Hematopoietic multipotent progenitor cell treated with erythropoietin and hydrocortisone succinate and interleukin-3 and kit ligand, for 8 days (in vitro differentiated cells): ENCODE results near the gene CCSAP.
"Not testable (repeated sequence)": the region's sequence is repeated elsewhere in the genome, so short reads cannot be mapped to it uniquely, and the experiment has no call there.

ENCODE experiments used
- DNase-seq: peaks from one replicate; pipeline ENCODE4 v3.0.0-alpha.2; 2015

CCSAP gene

GRCh38 chr1:229325401-229325800 is 17.4 kb downstream of the CCSAP start:
- DNase-seq = no peak

DNA sequence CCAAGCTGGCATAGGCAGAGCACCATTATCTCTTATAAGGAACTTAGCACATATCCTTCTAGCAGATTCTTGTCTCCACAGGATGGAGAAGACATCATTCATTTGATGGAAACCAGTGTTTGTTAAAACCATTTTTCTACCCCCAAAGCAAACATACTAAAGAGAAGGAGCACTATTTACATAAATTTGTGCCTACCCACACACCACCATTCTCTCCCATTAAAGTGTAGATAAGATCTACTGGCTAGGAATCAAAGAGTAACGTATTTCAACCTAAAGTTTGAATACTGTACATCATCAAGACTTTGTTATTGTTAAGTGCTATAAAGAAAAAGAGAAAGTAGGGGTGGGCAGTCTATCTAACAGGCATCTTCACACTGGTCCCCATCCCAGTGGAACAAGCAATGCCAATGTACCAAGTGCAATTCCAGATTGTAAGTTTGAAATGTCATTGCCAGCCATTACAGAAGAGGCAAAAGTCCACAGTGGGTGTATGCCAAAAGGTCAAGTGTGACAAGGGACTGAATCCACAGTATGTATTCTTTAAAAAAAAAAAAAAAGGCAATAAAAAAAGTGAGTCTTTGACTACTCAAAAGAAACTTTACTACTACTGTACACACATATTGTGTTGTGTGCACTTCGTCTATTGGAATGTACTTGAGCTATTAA is 18.8 kb downstream of the CCSAP start:
- no peak for DNase-seq

GRCh38 chr1:229323201-229323600 is 19.6 kb downstream of the CCSAP start:
- no peak for DNase-seq

DNA sequence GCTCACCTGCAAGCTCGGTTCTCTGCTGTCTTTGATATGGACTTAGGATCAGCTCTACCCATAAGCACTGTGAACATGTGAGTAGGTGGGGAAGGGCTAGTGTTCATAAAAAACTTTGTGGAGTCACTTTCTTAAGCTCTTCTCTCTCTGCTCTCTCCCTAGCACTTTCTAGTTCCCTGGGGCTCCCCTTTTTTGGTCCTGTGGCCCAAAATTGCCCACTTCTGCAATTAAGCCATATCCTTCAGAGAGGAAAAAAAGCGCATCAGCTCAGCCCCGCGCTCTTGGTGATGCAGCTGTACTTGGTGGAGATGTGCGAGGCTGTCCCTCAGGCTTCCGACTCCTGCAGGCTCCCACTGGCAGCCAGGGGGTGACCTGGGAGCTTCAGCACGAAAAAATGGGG is 23.4 kb downstream of the CCSAP start:
- no peak for DNase-seq

GRCh38 chr1:229318056-229318455 is 24.8 kb downstream of the CCSAP start:
- no peak for DNase-seq

- no peak for DNase-seq
Observed at GRCh38 chr1:229316166-229316565, 26.7 kb downstream of the CCSAP start.

DNA sequence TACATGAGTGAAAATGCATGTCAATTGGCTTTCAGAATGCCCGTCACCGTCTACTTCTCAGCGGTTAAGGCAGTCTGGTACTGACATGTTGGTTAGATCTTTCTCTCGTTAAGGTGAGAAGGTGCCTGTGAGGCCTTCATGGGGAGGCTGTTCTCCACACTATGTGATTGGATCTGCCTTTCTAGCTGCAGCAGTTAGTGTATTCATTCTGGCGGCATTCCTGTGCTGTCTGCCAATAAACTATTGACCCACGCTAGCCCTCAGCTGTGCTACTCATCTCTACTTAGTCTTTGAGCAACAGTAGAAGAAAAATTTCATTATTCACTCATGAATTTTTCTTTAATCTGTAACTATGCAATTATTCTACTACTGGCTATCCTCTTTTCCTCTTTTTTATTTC is 32.0 kb downstream of the CCSAP start:
- DNase-seq = no peak

DNA sequence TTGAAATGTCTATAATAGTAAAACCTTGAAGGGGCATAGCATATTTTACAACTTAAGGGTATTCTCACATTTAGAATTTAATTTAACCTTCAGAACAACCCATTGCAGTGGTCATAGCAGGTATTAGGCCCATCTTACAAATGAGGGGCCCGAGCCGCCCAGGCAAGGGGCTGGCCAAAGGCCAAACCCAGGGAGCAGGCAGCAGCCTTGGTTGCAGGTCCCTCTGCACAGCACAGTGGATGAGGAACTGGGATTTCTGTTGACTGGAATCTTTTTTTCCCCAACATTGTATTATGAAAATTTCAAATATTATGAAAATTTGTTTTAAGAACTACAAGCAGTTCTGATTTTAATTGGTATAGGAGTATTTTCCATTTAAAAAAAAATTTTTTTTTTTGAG is 33.2 kb downstream of the CCSAP start:
- DNase-seq = no peak

- no peak for DNase-seq
Observed at GRCh38 chr1:229309074-229309473, 33.8 kb downstream of the CCSAP start.

DNA sequence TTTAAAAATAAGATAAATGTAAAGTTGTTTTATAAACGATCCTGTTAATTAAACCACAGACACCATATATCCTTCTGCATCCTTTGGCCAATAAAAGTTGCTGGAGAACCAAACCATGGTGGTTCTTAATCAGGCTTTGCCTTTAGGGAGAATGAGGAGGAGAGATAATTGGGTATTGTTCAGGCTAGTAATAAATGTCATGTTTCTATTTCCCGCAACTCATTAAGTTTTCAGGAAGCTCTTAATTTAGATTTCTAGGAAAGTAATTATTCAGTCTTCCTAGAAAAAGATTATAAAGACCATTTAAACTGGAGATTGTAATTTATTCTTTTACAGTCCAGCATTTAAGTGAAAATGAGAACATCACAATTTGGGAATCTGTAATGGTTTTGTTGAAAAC is 37.5 kb downstream of the CCSAP start:
- DNase-seq = peak; percentile 18

GRCh38 chr1:229303855-229304254 is 39.0 kb downstream of the CCSAP start:
- no peak for DNase-seq

- DNase-seq = no peak
Observed at GRCh38 chr1:229302740-229303139, 40.1 kb downstream of the CCSAP start.

GRCh38 chr1:229300099-229300757 is 42.6 kb downstream of the CCSAP start:
- no peak for DNase-seq

DNA sequence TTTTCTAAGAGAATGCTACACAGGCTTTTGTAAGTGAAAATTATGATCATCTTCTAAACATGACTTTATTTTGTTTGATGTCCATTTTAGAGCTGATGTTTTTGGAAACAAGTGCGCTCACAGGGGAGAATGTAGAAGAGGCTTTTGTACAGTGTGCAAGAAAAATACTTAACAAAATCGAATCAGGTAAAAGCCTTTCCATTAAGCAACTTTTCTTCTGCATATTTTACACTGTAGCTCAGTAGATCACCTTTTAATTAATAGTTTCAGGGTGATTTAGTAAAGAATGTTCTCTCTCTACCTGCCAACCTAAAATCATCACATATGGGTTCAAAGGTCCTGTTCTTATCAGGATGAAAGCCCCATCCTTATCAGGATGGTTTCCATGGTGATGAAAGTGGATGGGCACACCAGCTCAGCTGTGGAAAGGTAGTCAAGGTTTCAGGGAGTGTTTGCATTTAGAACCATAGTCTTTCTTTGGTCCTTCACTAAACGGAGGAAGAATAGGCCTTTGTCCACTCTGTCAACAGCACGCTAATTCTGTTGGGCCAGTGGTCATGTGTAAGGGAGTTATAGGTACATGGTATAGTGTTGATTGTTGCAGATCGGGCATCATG is 43.9 kb downstream of the CCSAP start:
- DNase-seq = no peak

DNA sequence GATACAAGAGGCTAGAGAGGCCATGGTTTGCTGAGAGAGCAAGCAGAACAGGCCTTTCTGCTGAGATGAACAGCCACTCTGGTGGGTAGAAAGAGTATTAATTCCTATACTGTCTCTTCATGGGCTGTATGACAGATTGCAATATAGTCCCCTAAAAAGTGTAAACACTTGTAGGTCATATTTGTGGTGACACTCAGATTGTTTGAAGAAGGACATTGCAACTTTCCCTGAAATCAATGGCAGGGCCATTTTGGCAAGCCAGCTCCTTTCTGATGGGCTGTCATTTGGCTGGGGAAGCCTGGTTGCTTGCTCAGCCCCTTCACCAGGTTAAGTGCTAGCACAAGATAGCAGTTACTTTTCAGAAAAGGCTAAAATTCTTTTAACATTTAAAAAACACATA is 44.4 kb downstream of the CCSAP start:
- DNase-seq = no peak

DNA sequence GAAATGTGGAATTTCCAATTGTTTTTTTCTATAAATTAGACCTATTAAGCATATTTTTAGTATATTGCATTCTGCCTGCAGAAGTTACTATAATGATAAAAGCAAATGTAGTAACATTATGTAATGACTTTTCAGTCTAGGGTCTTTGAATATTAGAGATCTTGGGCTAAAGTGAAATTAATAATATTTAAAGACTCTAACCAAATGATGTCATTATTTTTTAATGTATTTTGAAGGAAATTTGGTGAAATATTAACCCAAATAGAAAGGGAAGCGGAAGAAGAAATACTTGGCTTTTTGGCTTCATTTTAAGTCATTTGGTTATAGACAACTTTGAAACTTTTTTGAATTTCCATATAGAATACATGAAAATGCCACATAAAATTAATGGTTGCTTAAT is 45.1 kb downstream of the CCSAP start:
- no peak for DNase-seq

DNA sequence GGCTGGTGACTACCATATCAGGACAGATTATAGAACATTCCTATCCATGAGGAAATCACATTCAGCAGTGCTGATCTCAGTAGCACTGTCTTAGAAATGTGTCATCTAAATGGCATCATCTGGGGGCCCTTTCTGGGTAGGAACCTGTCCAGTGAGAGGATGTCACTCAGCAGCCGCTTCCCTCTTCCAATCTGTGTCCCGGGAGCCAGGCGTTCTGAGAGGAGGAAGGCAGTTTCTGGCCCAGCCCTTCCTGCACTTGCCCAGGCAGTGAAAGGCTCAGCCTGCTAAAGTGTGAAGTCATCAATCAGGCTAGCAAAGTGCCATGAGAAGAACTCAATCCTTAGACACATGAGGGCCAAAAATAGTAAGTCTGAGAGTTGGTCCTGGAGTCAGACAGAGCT is 46.3 kb downstream of the CCSAP start:
- DNase-seq = no peak

DNA sequence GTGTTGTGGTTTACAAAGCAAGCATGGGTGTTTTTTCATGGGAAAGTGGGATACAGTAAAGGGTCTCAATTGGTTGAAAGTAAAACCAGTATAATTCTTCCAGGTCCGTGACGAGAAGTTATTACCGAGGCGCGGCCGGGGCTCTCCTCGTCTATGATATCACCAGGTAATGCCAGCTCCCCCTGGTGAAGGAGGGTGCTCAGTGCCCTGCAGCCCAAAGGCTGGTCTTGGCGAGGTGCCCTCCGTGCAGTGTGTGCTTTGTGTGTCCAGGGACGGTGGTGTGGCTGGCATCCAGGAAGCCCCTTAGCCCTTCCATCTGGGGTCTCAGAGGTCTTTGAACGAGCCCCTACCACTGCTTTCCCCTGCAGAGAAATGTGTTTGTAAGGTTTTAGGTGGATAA is 47.1 kb downstream of the CCSAP start:
- no peak for DNase-seq

GRCh38 chr1:229293528-229294204 is 49.2 kb downstream of the CCSAP start:
- no peak for DNase-seq

DNA sequence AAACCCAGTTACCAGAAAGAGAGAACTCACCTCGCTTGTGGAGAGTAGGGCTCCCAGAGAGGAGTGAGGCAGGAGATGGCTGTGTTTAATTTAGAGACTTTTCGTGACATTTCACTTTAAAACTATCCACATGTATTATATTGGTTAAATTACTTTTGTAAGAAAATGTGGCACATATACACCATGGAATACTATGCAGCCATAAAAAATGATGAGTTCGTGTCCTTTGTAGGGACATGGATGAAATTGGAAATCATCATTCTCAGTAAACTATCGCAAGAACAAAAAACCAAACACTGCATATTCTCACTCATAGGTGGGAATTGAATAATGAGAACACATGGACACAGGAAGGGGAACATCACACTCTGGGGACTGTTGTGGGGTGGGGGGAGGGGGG is 51.2 kb downstream of the CCSAP start:
- not testable (repeated sequence) for DNase-seq

DNA sequence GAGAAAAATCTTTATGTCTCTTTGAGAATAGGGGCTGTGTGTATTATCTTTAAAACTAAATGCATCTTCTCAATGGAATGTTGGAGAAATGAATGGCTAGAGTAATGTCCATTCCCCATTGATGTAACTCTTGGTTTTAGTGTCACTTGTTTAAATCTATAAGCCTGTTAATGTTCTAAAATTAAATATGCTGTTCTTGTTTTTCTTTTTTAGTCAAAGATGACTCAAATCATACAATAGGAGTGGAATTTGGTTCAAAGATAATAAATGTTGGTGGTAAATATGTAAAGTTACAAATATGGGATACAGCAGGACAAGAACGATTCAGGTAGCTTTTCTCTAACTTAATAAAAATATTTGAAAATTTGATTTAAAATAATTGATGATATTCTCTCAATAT is 54.3 kb downstream of the CCSAP start:
- no peak for DNase-seq

GRCh38 chr1:229287267-229287666 is 55.6 kb downstream of the CCSAP start:
- DNase-seq = no peak

- no peak for DNase-seq
Observed at GRCh38 chr1:229286099-229286766, 56.6 kb downstream of the CCSAP start.
